NCI-H2171 treated with DMSO at 0.1 percent for 48 hours (cell line): ENCODE data around the gene LUC7L3.
"Not testable (repeated sequence)": the region's sequence is repeated elsewhere in the genome, so short reads cannot be mapped to it uniquely, and the experiment has no call there.

Source experiments
- DNase-seq: peaks from one replicate; lab custom pipeline; 2025; lab: John Stamatoyannopoulos, UW

The LUC7L3 gene

GRCh38 chr17:50719144-50719923, at the start of gene LUC7L3:
LUC7L3 (plus strand) TSS chr17:50719603; CDS start chr17:50719733, 130 bp downstream.
- peak; percentile 94 for DNase-seq

- no peak for DNase-seq
Observed at GRCh38 chr17:50672071-50672470, 47.3 kb upstream of the LUC7L3 start.

GRCh38 chr17:50672831-50673551, 46.4 kb upstream of the LUC7L3 start:
- no peak for DNase-seq

- no peak for DNase-seq
Observed at GRCh38 chr17:50675190-50675589, 44.2 kb upstream of the LUC7L3 start.

- DNase-seq = peak; percentile 13
Observed at GRCh38 chr17:50675627-50676026, 43.8 kb upstream of the LUC7L3 start.

- DNase-seq = no peak
Observed at GRCh38 chr17:50676065-50676975, 43.1 kb upstream of the LUC7L3 start.

- DNase-seq = no peak
Observed at GRCh38 chr17:50677851-50678375, 41.5 kb upstream of the LUC7L3 start.

- DNase-seq = no peak
Observed at GRCh38 chr17:50679008-50679544, 40.3 kb upstream of the LUC7L3 start.

GRCh38 chr17:50680126-50680525, 39.3 kb upstream of the LUC7L3 start:
- no peak for DNase-seq

GRCh38 chr17:50680543-50681262, 38.7 kb upstream of the LUC7L3 start:
- DNase-seq = not testable (repeated sequence)

GRCh38 chr17:50681263-50682200, 37.9 kb upstream of the LUC7L3 start:
- peak; percentile 62 for DNase-seq

- no peak for DNase-seq
Observed at GRCh38 chr17:50682441-50682840, 37.0 kb upstream of the LUC7L3 start.

GRCh38 chr17:50682938-50683337, 36.5 kb upstream of the LUC7L3 start:
- no peak for DNase-seq

- no peak for DNase-seq
Observed at GRCh38 chr17:50683434-50684287, 35.7 kb upstream of the LUC7L3 start.

GRCh38 chr17:50684288-50684611, 35.2 kb upstream of the LUC7L3 start:
- DNase-seq = no peak

- no peak for DNase-seq
Observed at GRCh38 chr17:50684612-50685333, 34.6 kb upstream of the LUC7L3 start.

GRCh38 chr17:50685334-50685665, 34.1 kb upstream of the LUC7L3 start:
- no peak for DNase-seq

GRCh38 chr17:50685691-50686493, 33.5 kb upstream of the LUC7L3 start:
- DNase-seq = no peak
